KMS-11 (cell line): ENCODE results near the gene FAM25A.
"Not testable (repeated sequence)": the region's sequence is repeated elsewhere in the genome, so short reads cannot be mapped to it uniquely, and the experiment has no call there.

Experiments used
- H2AFZ ChIP-seq: fragments of 200-600 bp; sonication (generic); 2 replicates; pipeline ENCODE4 v1.6.1; 2016; ENCODE audit warnings: antibody characterized with exemption, mixed run types, low read depth
- H3K27ac ChIP-seq: fragments of 200-600 bp; sonication (generic); 2 replicates; pipeline ENCODE4 v1.6.1; 2016; ENCODE audit warnings: mild to moderate bottlenecking, mixed run types
- H3K27me3 ChIP-seq: fragments of 200-600 bp; sonication (generic); 2 replicates; pipeline ENCODE4 v1.6.1; 2017; ENCODE audit warnings: mild to moderate bottlenecking, low read depth, mixed run types, moderate library complexity; ENCODE audit not compliant: insufficient read depth
- H3K36me3 ChIP-seq: fragments of 200-600 bp; sonication (generic); 2 replicates; pipeline ENCODE4 v1.6.1; 2017; ENCODE audit warnings: mild to moderate bottlenecking, mixed run types; ENCODE audit not compliant: insufficient read depth
- H3K4me1 ChIP-seq: fragments of 200-600 bp; sonication (generic); 2 replicates; pipeline ENCODE4 v1.6.1; 2016; ENCODE audit warnings: mild to moderate bottlenecking, low read depth, mixed run types; ENCODE audit not compliant: poor library complexity, severe bottlenecking
- H3K4me2 ChIP-seq: fragments of 200-600 bp; sonication (generic); 2 replicates; pipeline ENCODE4 v1.7.0; 2016; ENCODE audit warnings: mild to moderate bottlenecking, mixed run types
- H3K4me3 ChIP-seq: fragments of 200-600 bp; sonication (generic); IDR thresholded peaks from 2 replicates; pipeline ENCODE4 v1.6.1; 2017; ENCODE audit warnings: low read depth, low read length, mixed read lengths; ENCODE audit not compliant: insufficient read depth
- H3K79me2 ChIP-seq: fragments of 200-600 bp; sonication (generic); 2 replicates; pipeline ENCODE4 v1.6.1; 2016; ENCODE audit warnings: low read depth, mixed run types; ENCODE audit not compliant: insufficient read depth
- H3K9ac ChIP-seq: fragments of 200-600 bp; sonication (generic); 2 replicates; pipeline ENCODE4 v1.6.1; 2016; ENCODE audit warnings: mild to moderate bottlenecking, mixed run types
- H4K20me1 ChIP-seq: fragments of 200-600 bp; sonication (generic); 2 replicates; pipeline ENCODE4 v1.6.1; 2016; ENCODE audit warnings: mild to moderate bottlenecking, mixed run types; ENCODE audit not compliant: insufficient read depth
- CTCF ChIP-seq: fragments of 200-600 bp; sonication (generic); conservative IDR thresholded peaks from 2 replicates; pipeline ENCODE4 v1.6.1; 2017; ENCODE audit warnings: low read depth, mild to moderate bottlenecking, antibody characterized with exemption, low read length, moderate library complexity, mixed read lengths

Gene FAM25A

GRCh38 chr10:87036623-87037022, 16.5 kb downstream of the FAM25A start:
- Histone ChIP-seq H2AFZ (no peak overlapping the region), H3K27me3 (no peaks in the 10 kb centered on the region), H4K20me1 (no peaks in the 10 kb centered on the region), H3K9ac (no peak overlapping the region), H3K27ac (no peak overlapping the region), H3K4me1 (no peaks in the 10 kb centered on the region), H3K4me2 (no peak overlapping the region), H3K79me2 (no peaks in the 10 kb centered on the region), H3K36me3 (no peaks in the 10 kb centered on the region), H3K4me3 (no peak overlapping the region)
- no peak for TF ChIP-seq CTCF

DNA sequence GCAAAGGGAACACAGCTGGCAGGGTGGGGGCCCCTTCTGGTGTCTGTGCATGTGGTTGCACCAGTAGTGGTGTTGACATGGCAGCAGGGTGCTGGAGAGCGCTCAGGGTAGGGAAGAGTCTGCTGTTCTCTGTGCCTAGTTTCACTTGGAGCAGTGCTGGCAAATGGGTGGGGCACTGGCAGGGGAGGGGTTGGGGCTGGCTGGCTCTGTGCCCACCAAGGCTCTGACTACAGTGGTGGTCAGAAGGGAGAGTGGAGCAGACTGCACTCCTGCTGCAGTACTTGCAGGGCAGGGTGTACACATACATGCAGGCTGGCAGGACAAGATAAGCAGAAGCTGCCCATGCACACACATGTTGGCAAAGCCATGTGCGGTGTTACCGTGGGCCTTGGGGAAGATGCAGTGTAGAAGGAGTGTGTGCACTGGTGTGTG, 18.2 kb downstream of the FAM25A start:
- Histone ChIP-seq H4K20me1 (no peaks in the 10 kb centered on the region), H3K79me2 (no peaks in the 10 kb centered on the region), H3K27me3 (no peaks in the 10 kb centered on the region), H3K27ac (no peak overlapping the region), H2AFZ (no peak overlapping the region), H3K4me3 (no peak overlapping the region), H3K9ac (no peak overlapping the region), H3K4me1 (no peaks in the 10 kb centered on the region), H3K4me2 (no peak overlapping the region), H3K36me3 (no peaks in the 10 kb centered on the region)
- no peak for TF ChIP-seq CTCF

DNA sequence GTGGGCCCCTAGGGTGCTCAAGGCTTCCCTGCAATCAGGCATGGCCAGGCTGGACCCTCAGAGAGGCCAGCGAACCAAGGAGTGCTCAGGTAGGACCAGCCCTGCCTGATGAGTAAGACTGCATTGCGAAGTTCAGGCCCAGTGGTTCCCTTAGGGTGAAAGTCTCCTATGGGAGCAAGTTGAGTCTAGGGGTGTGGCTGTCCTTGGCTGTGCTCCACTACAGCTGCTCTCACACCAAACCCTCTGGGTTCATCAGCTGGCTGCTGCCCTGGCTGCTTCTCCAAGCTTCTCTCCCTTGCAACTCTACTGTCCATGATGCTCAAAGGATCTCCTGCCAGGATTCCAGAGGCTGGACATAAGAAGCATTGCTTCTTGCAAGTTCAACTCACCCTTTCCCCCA, 18.7 kb downstream of the FAM25A start:
- H3K4me2 ChIP-seq: no peak overlapping the region
- H3K4me3 ChIP-seq: no peak overlapping the region
- H3K36me3 ChIP-seq: no peaks in the 10 kb centered on the region
- H3K4me1 ChIP-seq: no peaks in the 10 kb centered on the region
- no peak overlapping the region for H3K9ac ChIP-seq
- no peak for TF ChIP-seq CTCF
- no peaks in the 10 kb centered on the region for H3K79me2 ChIP-seq
- H2AFZ ChIP-seq: no peak overlapping the region
- H3K27me3 ChIP-seq: no peaks in the 10 kb centered on the region
- H4K20me1 ChIP-seq: no peaks in the 10 kb centered on the region
- H3K27ac ChIP-seq: no peak overlapping the region

DNA sequence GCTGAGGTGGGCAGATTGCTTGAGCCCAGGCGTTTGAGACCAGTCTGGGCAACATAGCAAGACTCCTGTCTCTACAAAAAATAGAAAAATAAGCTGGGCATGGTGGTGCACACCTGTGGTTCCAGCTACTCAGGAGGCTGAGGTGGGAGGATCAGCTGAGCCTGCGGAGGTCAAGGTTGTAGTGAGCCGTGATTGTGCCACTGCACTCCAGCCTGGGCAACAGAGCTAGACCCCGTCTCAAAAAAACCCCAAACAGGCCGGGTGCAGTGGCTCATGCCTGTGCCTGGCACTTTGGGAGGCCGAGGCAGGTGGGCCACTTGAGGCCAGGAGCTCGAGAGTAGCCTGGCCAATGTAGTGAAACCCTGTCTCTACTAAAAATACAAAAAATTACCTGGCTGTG, 23.5 kb downstream of the FAM25A start:
- not testable (repeated sequence) for H2AFZ ChIP-seq, H3K4me2 ChIP-seq, H3K79me2 ChIP-seq, H3K27me3 ChIP-seq, H3K4me1 ChIP-seq, H3K4me3 ChIP-seq, H3K27ac ChIP-seq, H3K9ac ChIP-seq, H4K20me1 ChIP-seq, H3K36me3 ChIP-seq

DNA sequence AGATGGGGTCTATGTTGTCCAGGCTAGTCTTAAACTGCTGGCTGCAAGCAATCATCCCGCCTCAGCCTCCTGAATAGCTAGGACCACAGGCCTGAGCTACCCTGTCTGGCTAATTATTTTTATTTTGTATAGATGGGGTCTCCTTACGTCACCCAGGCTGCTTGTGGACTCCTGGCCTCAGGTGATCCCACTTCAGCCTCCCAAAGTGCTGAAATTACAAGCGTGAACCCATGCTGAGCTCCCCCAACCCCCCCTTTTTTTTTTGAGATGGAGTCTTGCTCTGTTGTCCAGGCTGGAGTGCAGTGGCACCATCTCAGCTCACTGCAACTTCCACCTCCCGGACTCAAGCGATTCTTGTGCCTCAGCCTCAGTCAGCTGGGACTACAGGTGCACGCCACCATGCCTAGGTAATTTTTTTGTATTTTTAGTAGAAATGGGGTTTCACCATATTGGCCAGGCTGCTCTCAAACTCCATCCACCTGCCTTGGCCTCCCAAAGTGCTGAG, 25.4 kb downstream of the FAM25A start:
- Histone ChIP-seq H3K27ac (no peak overlapping the region), H2AFZ (no peak overlapping the region), H4K20me1 (no peaks in the 10 kb centered on the region), H3K27me3 (no peaks in the 10 kb centered on the region), H3K9ac (no peak overlapping the region), H3K4me3 (no peak overlapping the region), H3K36me3 (no peaks in the 10 kb centered on the region), H3K79me2 (no peaks in the 10 kb centered on the region), H3K4me1 (no peaks in the 10 kb centered on the region), H3K4me2 (no peak overlapping the region)
- no peak for TF ChIP-seq CTCF
